ENCODE measurements around the gene WDR62.

The WDR62 gene

DNA sequence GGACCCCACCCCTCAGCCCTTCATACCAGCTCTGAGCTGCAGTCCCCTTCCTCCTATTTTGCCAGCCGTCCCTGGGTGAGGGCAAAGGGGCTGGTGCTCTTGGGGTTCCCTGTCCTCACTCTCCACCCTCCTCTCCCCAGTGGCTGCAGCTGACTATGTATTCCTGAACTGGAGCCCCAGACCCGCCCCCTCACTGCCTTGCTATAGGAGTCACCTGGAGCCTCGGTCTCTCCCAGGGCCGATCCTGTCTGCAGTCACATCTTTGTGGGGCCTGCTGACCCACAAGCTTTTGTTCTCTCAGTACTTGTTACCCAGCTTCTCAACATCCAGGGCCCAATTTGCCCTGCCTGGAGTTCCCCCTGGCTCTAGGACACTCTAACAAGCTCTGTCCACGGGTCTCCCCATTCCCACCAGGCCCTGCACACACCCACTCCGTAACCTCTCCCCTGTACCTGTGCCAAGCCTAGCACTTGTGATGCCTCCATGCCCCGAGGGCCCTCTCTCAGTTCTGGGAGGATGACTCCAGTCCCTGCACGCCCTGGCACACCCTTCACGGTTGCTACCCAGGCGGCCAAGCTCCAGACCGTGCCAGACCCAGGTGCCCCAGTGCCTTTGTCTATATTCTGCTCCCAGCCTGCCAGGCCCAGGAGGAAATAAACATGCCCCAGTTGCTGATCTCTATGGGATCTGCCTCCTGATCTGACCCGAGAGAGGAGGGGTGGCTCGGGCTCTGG is 95.1 kb downstream of the WDR62 start:
- peaks cover 33% of the 10 kb centered on the region for H3K36me3 ChIP-seq (ENCODE audit: control insufficient read depth, insufficient read depth, low read length)
- no peak overlapping the region for H3K4me3 ChIP-seq (ENCODE audit: low read length)
- no peaks in the 10 kb centered on the region for H3K27me3 ChIP-seq (ENCODE audit: control insufficient read depth, insufficient read depth, low read length)
- peaks cover 7% of the 10 kb centered on the region for H3K4me1 ChIP-seq (ENCODE audit: control insufficient read depth, insufficient read depth, low read length)
- H3K9ac ChIP-seq (ENCODE audit: low read length), result no peak overlapping the region
- no peak overlapping the region for H3K27ac ChIP-seq (ENCODE audit: low read depth, low read length)

DNA sequence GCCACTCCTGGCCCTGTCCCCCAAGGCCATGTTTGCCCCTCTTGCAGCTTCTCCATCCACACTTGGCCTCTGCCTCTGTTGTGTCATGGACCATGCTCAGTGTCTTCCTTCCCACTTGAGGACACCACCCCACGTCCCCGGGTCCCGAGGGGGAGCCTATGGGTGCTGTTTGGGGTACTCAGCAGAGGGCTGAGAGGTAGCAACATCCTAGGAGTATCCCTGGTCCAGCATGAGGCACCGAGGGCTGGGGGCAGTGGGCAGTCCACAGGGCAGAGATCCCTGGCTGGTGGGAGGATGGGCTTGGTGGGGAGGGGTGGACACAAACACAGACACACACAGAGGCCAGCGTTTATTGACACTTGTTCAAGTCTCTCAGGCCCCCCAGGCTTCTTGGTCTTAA is 95.9 kb downstream of the WDR62 start:
- Histone ChIP-seq H3K27me3 (ENCODE audit: control insufficient read depth, insufficient read depth, low read length) (no peaks in the 10 kb centered on the region), H3K4me3 (ENCODE audit: low read length) (no peak overlapping the region), H3K4me1 (ENCODE audit: control insufficient read depth, insufficient read depth, low read length) (peaks cover 7% of the 10 kb centered on the region), H3K27ac (ENCODE audit: low read depth, low read length) (peak overlapping the region; percentile 97), H3K9ac (ENCODE audit: low read length) (no peak overlapping the region), H3K36me3 (ENCODE audit: control insufficient read depth, insufficient read depth, low read length) (peaks cover 30% of the 10 kb centered on the region)

DNA sequence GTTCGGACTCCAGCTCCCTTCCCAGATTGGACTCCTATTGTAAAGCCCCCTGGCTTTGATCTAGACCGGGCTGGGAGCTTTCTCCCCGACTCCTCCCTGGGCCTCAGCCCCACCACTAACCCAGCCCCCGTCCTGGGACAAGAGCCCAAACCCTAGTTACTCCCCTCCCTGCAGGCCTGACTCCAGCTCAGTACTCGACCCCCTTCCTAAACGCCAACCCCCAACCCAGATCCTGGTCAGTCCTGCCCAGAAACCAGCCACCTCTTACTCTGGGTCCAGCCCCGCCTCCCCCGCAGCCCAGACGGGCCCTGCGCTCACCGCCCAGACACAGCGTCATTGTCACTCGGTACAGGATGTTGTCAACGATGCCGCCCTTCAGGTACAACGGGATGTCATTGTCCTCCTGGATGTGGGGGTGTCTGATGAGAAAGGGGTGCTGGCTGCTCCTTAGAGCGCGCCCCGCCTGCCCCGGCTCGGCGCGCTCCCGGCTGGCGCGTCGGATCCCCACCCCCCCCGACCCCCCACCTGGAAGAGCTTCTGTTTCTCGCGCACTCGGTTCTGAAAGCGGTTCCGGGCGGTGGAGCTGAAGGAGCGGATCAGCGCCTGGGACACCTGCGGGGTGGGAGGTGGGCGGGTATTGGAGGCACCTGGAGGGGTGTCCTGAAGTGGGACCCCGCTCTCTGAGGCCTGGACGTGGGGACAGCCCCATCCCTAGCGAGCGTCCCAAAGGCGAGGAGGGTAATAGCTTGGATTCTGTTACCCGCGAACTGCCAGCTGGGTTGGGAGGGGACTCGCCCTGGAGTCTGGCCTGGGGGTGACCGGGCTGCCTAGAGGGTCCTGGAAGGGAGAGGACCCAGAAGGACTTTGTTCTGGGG is 96.7 kb downstream of the WDR62 start:
- Histone ChIP-seq H3K27ac (ENCODE audit: low read depth, low read length) (peak overlapping the region; percentile 97), H3K27me3 (ENCODE audit: control insufficient read depth, insufficient read depth, low read length) (no peaks in the 10 kb centered on the region), H3K4me3 (ENCODE audit: low read length) (peak overlapping the region; percentile 65), H3K36me3 (ENCODE audit: control insufficient read depth, insufficient read depth, low read length) (peaks cover 22% of the 10 kb centered on the region), H3K9ac (ENCODE audit: low read length) (peak overlapping the region; percentile 86), H3K4me1 (ENCODE audit: control insufficient read depth, insufficient read depth, low read length) (peaks cover 7% of the 10 kb centered on the region)

DNA sequence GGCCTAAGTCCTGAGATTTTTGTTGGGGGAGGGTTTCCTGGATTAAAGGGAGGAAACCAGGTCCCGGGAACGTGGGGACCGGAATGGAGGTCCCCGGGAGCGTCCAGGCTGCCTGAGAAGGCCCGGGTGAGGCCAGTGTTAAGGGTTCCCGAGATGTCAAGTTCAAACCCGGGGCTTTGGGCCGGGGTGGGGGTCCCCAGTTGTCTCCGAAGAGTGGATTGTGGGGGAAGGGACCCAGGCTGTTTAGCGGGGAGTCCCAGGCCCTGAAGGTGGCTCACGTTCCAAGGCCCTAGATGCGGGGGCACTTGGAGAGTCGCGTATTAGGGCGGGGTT is 97.3 kb downstream of the WDR62 start:
- H3K27ac ChIP-seq (ENCODE audit: low read depth, low read length), result peak overlapping the region; percentile 97
- H3K36me3 ChIP-seq (ENCODE audit: control insufficient read depth, insufficient read depth, low read length), result peaks cover 16% of the 10 kb centered on the region
- H3K9ac ChIP-seq (ENCODE audit: low read length), result peak overlapping the region; percentile 86
- H3K27me3 ChIP-seq (ENCODE audit: control insufficient read depth, insufficient read depth, low read length), result no peaks in the 10 kb centered on the region
- H3K4me1 ChIP-seq (ENCODE audit: control insufficient read depth, insufficient read depth, low read length), result peaks cover 7% of the 10 kb centered on the region
- peak overlapping the region; percentile 65 for H3K4me3 ChIP-seq (ENCODE audit: low read length)

DNA sequence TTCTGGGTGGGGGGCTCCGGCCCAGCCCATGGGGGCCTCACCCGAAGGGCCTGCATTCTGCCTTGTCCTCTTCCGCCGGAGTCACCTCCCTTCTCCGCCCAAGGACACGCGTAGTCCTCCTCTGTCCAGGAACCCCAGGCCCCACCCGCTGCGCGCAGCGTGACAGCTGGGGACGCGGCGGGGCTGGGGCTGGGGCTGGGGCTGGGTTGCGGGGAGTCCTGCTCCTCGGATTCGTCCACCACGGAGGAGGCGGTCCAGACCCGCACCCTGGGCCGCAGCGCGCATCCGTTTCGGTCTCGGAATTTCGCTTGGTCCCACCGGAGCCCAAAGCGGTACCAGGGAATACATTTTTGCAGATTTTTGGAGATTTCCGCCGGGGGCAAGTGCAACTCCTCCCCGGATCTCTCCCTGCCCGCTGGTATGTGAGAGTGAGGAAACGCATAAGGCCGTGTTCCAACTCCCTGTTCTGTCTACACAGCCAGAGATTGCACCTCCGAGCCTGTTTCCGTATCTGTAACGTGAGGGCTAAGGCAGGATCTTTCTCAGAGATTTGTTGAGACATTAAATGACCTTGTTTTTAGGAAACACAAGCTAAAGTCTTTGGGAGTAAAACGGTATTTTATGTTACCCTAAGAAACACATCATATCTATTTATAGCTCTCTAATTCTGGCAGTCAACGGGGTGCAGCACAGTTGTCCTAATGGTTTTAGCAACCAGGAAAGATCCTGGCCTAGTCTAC is 97.8 kb downstream of the WDR62 start, which contains the start of gene COX7A1:
TSS of gene COX7A1 (minus strand) at position 96 of the 740 bp plus-strand sequence. CDS start at position 56, 40 bp downstream.
- Histone ChIP-seq H3K27me3 (ENCODE audit: control insufficient read depth, insufficient read depth, low read length) (no peaks in the 10 kb centered on the region), H3K36me3 (ENCODE audit: control insufficient read depth, insufficient read depth, low read length) (peaks cover 14% of the 10 kb centered on the region), H3K27ac (ENCODE audit: low read depth, low read length) (peak within 1 kb of the TSS; percentile 97), H3K4me3 (ENCODE audit: low read length) (peak within 1 kb of the TSS; percentile 65), H3K4me1 (ENCODE audit: control insufficient read depth, insufficient read depth, low read length) (peaks cover 7% of the 10 kb centered on the region), H3K9ac (ENCODE audit: low read length) (peak within 1 kb of the TSS; percentile 86)

DNA sequence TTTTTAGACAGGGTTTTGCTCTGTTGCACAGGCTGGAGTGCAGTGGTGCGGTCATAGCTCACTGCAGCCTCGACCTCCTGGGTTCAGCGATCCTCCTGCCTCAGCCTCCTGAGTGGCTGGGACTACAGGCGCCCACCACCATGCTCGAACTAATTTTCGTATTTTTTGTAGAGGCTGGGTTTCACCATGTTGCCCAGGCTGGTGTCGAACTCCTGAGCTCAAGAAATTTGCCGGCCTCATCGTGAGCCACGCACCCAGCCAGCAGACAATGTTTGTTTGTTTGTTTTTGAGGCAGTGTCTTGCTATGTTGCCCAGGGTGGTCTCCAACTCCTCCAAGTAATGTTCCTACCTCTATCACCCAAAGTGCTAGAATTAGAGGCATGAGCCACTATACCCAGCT is 98.4 kb downstream of the WDR62 start:
- H3K36me3 ChIP-seq (ENCODE audit: control insufficient read depth, insufficient read depth, low read length), result peaks cover 12% of the 10 kb centered on the region
- H3K4me3 ChIP-seq (ENCODE audit: low read length), result no peak overlapping the region
- H3K4me1 ChIP-seq (ENCODE audit: control insufficient read depth, insufficient read depth, low read length), result peaks cover 7% of the 10 kb centered on the region
- no peaks in the 10 kb centered on the region for H3K27me3 ChIP-seq (ENCODE audit: control insufficient read depth, insufficient read depth, low read length)
- H3K27ac ChIP-seq (ENCODE audit: low read depth, low read length), result peak overlapping the region; percentile 97
- H3K9ac ChIP-seq (ENCODE audit: low read length), result no peak overlapping the region

All from rectal smooth muscle tissue (tissue), 1 donor.